ENCODE measurements around the gene ANKS3.

DNA sequence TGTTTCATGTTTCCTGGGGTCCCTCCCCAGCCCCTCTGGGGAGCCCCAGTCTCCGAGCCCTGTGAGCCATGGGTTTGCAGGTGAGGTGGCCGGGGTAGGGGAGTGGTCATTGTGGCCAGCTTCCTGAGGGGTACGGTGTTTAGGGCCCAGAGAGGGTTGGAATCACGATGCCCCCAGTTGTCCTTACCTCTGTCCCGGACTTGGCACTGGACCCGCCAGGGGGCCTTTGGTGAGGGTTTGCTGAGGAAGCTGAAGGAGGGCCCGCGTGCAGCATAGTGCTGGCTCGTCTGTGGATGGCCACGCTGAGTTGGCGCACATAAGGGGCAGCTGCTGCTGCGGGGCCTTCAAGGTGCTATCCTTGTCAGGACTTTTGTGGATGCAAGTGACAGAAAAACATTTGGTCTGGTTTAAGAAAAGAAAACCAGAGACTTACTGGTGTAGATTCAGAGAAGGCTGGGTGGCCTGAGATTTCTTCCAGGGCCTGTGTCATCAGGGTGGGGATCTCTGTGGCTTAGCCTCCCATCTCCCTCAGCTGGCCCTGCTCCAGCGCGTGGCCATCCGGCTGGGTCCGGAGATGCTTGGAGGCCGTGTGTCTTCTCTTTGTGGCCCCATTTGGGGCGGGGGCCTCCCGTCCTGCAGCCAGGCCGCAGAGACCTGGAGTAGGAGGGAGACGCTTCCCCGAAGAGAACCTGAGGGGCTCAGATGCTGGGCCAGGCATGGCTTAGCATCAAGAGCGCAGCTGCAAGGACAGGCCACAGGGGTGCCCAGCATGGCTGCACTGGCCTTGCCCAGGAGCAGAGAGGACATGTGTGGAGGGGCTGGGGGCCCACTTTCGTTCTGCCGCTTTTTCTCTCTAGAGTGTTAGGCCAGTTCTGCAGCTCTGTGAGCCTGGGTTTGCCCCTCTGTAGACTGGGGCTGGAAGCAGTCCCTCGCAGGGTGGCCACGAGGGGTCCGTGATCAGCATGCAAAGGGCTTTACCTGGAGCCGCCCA is 74.4 kb downstream of the ANKS3 start:
- TF ChIP-seq, protein P1, sequence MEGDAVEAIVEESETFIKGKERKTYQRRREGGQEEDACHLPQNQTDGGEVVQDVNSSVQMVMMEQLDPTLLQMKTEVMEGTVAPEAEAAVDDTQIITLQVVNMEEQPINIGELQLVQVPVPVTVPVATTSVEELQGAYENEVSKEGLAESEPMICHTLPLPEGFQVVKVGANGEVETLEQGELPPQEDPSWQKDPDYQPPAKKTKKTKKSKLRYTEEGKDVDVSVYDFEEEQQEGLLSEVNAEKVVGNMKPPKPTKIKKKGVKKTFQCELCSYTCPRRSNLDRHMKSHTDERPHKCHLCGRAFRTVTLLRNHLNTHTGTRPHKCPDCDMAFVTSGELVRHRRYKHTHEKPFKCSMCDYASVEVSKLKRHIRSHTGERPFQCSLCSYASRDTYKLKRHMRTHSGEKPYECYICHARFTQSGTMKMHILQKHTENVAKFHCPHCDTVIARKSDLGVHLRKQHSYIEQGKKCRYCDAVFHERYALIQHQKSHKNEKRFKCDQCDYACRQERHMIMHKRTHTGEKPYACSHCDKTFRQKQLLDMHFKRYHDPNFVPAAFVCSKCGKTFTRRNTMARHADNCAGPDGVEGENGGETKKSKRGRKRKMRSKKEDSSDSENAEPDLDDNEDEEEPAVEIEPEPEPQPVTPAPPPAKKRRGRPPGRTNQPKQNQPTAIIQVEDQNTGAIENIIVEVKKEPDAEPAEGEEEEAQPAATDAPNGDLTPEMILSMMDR (IDR thresholded peaks at IDR 0.05; ENCODE audit: borderline replicate concordance, extremely low read depth, low read length, poor library complexity, severe bottlenecking) = no peak
- no peak for TF ChIP-seq EZH2 (IDR thresholded peaks at IDR 0.05; ENCODE audit: borderline replicate concordance, low read depth, low read length, severe bottlenecking)

Data from DND-41 (cell line).